ENCODE results near the gene MYO7A.

DNA sequence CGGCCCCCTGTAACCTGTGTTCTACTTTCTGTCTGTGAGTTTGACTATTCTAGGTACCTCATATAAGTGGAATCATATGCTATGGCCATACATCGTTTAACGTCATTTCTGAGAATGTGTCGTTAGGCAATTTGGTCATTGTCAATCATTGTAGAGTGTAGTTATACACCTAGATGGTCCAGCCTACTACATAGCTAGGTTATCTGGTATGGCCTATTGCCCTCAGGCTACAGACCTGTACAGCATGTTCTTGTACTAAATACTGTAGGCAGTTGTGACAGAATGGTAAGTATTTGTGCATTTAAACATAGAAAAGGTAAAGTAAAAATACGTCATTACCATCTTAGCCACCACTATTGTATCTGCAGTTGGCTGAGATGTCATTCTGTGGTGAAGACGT is 35.2 kb downstream of the MYO7A start:
- TF ChIP-seq POLR2AphosphoS5 (IDR thresholded peaks at IDR 0.05) (no peak), EP300 (IDR thresholded peaks at IDR 0.05) (no peak)
